ENCODE results near the gene APMAP. TPM values are rescaled to one million over a fixed set of nuclear protein-coding genes. Genes with fewer than 3 reads are reported as not detected.

Gene APMAP
- total and polyA plus RNA-seq, 4 donors: 40.8 to 87.0 (median 62.9) TPM

DNA sequence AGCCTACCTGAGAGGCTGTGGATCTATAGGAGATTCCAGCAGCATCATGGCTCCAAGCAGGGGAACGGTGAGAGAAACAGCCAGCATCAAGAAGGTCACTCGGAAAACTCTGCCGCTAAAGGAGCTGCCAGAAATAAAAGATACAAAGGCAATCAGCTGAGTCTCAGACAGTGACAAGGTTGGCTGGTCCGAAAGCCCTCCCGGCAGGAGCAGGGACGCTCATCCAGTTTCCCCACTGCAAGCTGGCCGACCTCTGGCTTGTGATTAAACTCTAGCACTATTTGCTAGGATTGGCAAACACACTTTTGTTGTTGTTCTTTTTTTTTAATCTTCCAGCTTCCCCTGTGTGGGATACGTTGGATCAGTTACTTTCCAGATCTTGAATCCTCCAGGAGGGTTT lies 8.7 kb downstream of the APMAP start:
- TF ChIP-seq, protein P1, sequence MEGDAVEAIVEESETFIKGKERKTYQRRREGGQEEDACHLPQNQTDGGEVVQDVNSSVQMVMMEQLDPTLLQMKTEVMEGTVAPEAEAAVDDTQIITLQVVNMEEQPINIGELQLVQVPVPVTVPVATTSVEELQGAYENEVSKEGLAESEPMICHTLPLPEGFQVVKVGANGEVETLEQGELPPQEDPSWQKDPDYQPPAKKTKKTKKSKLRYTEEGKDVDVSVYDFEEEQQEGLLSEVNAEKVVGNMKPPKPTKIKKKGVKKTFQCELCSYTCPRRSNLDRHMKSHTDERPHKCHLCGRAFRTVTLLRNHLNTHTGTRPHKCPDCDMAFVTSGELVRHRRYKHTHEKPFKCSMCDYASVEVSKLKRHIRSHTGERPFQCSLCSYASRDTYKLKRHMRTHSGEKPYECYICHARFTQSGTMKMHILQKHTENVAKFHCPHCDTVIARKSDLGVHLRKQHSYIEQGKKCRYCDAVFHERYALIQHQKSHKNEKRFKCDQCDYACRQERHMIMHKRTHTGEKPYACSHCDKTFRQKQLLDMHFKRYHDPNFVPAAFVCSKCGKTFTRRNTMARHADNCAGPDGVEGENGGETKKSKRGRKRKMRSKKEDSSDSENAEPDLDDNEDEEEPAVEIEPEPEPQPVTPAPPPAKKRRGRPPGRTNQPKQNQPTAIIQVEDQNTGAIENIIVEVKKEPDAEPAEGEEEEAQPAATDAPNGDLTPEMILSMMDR (IDR thresholded peaks at IDR 0.05; ENCODE audit: control extremely low read depth, extremely low read depth): no peak
- no peak overlapping the region for H3K9ac ChIP-seq (ENCODE audit: insufficient read depth in 1 of 2, low read length in 2 of 2)
- no peaks in the 10 kb centered on the region for H3K27me3 ChIP-seq (ENCODE audit: control insufficient read depth in 3 of 3, insufficient read depth in 3 of 3, low read length in 2 of 3)
- H3K4me1 ChIP-seq (ENCODE audit: control insufficient read depth in 5 of 5, insufficient read depth in 5 of 5, low read length in 5 of 5): peaks cover 0 to 5% (median 0%) of the 10 kb centered on the region in 5 donors
- H3K9me3 ChIP-seq (ENCODE audit: control insufficient read depth in 4 of 4, insufficient read depth in 3 of 4, low read length in 3 of 4): no peaks in the 10 kb centered on the region
- peaks cover 3 to 15% (median 11%) of the 10 kb centered on the region in 4 donors for H3K36me3 ChIP-seq (ENCODE audit: control insufficient read depth in 4 of 4, insufficient read depth in 4 of 4, low read length in 4 of 4)
- no peak overlapping the region for H3K27ac ChIP-seq (ENCODE audit: low read depth in 1 of 2, low read length in 1 of 2)
- no peak for DNase-seq
- H3K4me3 ChIP-seq: no peak overlapping the region
- no peak for ATAC-seq (ENCODE audit: insufficient read depth, low FRiP score)
- 84 to 88% methylated on average over 8 of the region's 8 CpGs for WGBS, 2 donors

GRCh38 chr20:24981790-24982189 lies 10.8 kb downstream of the APMAP start:
- H3K9ac ChIP-seq (ENCODE audit: insufficient read depth in 1 of 2, low read length in 2 of 2): no peak overlapping the region
- TF ChIP-seq, protein P1 (IDR thresholded peaks at IDR 0.05; ENCODE audit: control extremely low read depth, extremely low read depth): no peak
- H3K27ac ChIP-seq (ENCODE audit: low read depth in 1 of 2, low read length in 1 of 2): peak overlapping the region in 1 of 2 donors; percentile 17
- no peaks in the 10 kb centered on the region for H3K27me3 ChIP-seq (ENCODE audit: control insufficient read depth in 3 of 3, insufficient read depth in 3 of 3, low read length in 2 of 3)
- peaks cover 0 to 2% (median under 1%) of the 10 kb centered on the region in 4 donors for H3K9me3 ChIP-seq (ENCODE audit: control insufficient read depth in 4 of 4, insufficient read depth in 3 of 4, low read length in 3 of 4)
- peak; percentile 16 for ATAC-seq (ENCODE audit: insufficient read depth, low FRiP score)
- H3K4me1 ChIP-seq (ENCODE audit: control insufficient read depth in 5 of 5, insufficient read depth in 5 of 5, low read length in 5 of 5): peaks cover 0 to 4% (median 0%) of the 10 kb centered on the region in 5 donors
- peaks cover 3 to 24% (median 14%) of the 10 kb centered on the region in 4 donors for H3K36me3 ChIP-seq (ENCODE audit: control insufficient read depth in 4 of 4, insufficient read depth in 4 of 4, low read length in 4 of 4)
- H3K4me3 ChIP-seq: no peak overlapping the region
- no peak for DNase-seq
- WGBS, 2 donors: 26 to 73% methylated on average over 3 of the region's 3 CpGs

GRCh38 chr20:24981282-24981681 lies 11.3 kb downstream of the APMAP start:
- WGBS, 2 donors: 57 to 76% methylated on average over 4 of the region's 4 CpGs
- H3K4me1 ChIP-seq (ENCODE audit: control insufficient read depth in 5 of 5, insufficient read depth in 5 of 5, low read length in 5 of 5): peaks cover 0 to 4% (median 0%) of the 10 kb centered on the region in 5 donors
- H3K36me3 ChIP-seq (ENCODE audit: control insufficient read depth in 4 of 4, insufficient read depth in 4 of 4, low read length in 4 of 4): peaks cover 3 to 27% (median 18%) of the 10 kb centered on the region in 4 donors

More at GRCh38 chr20:24981282-24981681, 11.3 kb downstream of the APMAP start:
- TF ChIP-seq, protein P1 (IDR thresholded peaks at IDR 0.05; ENCODE audit: control extremely low read depth, extremely low read depth): no peak
- Histone ChIP-seq H3K4me3 (no peak overlapping the region), H3K9ac (ENCODE audit: insufficient read depth in 1 of 2, low read length in 2 of 2) (no peak overlapping the region), H3K27me3 (ENCODE audit: control insufficient read depth in 3 of 3, insufficient read depth in 3 of 3, low read length in 2 of 3) (no peaks in the 10 kb centered on the region), H3K9me3 (ENCODE audit: control insufficient read depth in 4 of 4, insufficient read depth in 3 of 4, low read length in 3 of 4) (peaks cover 0 to 6% (median 1%) of the 10 kb centered on the region in 4 donors), H3K27ac (ENCODE audit: low read depth in 1 of 2, low read length in 1 of 2) (peak overlapping the region in 1 of 2 donors; percentile 37)
- ATAC-seq (ENCODE audit: insufficient read depth, low FRiP score) (no peak), DNase-seq (no peak)

All from lung (tissue), 12 donors.